Measurements from ENCODE around the gene WDR88. TPM values are rescaled to one million over a fixed set of nuclear protein-coding genes. Genes with fewer than 3 reads are reported as not detected.
"Not testable (repeated sequence)": the region's sequence is repeated elsewhere in the genome, so short reads cannot be mapped to it uniquely, and the experiment has no call there.

WDR88 gene
- polyA plus RNA-seq, 5 donors = 0.94 to 1.7 (median 1.3) TPM

GRCh38 chr19:33210266-33210940 lies 78.5 kb downstream of the WDR88 start:
- no peak for DNase-seq

DNA sequence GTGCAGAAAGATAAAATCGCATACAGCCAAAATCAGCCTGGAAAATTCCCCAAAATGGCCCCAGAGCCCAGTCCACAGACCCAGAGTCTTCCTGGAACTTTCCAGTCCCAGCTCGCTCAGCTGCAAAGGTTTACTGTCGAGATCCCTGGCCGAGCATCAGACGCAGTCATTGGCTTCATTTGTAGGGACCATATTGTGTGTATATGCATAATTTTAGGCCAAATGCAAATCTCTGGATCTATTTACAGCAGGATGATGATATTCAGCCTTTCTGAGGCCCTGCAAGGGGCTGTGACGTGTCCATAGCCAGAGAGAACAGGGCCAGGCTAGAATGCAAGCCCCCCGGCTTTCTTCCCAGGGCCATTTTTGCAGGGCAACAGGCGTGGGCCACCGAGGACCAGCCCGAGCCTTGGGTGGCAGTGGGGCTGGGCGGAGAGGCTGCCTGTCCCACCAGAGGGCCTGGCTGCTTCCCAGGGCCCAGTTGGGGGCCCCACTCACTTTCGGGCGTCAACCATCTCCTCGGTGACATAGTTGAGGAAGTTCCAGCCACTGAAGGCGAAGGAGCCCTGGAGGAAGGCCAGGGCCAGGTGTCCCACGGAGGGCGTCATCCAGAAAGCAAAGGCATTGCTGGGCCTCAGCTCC lies 80.0 kb downstream of the WDR88 start:
- no peak for DNase-seq

DNA sequence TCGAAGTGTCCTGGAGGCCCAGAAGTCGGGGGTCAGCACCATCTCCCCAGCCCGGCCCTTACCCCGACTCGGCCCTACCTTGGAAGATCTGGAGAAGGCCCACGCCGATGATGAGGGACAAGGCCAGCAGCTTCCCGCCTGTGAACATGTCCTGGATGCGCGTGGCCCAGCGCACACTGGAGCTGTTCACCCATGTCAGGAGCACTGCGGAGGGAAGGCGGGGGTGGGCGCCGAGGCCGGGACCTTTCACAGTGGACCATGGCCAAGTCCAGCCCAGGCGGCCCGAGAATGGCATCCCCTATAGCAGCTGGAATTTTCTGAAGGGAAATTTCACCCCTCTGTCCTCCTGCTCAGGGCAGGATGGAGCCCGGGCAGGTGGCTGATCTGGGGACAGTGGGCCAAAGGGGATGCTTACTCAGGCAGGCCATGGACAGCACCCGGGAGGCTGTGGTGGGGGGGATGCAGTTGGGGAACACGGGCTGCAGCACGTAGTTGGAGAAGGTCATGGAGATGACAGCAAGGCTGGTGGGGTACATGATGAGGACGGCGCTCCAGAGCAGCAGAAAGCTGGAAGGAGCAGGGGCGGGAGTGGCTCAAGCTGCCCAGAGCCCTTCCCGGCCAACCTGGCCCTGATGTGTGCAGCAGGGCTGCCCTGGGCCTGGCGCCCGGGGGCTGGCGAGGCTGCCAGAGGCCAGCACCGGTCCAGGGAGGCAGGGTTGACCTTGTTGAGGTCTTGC lies 80.7 kb downstream of the WDR88 start:
- DNase-seq = no peak

DNA sequence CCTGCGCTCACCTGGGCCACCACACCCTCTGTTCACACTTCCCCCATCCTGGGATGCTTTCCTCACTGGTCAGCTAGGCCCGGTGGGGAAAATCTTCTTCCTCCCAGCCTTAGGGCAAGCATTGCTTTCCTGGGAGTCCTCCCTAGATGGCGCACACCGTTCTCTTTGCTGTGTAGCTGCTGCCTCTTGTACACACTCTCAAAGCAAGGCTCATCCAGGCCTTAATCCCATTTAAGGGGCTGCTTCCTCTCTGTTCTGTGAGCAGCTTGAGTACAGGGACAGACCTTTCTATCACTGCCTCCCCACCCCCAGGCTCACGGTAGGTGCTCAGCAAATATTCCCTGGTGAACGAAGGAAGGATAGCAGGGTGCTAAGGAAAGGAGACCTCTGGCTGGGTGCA lies 82.7 kb downstream of the WDR88 start:
- no peak for DNase-seq

- DNase-seq = no peak
These were observed 83.7 kb downstream of the WDR88 start for GRCh38 chr19:33215438-33216197.

DNA sequence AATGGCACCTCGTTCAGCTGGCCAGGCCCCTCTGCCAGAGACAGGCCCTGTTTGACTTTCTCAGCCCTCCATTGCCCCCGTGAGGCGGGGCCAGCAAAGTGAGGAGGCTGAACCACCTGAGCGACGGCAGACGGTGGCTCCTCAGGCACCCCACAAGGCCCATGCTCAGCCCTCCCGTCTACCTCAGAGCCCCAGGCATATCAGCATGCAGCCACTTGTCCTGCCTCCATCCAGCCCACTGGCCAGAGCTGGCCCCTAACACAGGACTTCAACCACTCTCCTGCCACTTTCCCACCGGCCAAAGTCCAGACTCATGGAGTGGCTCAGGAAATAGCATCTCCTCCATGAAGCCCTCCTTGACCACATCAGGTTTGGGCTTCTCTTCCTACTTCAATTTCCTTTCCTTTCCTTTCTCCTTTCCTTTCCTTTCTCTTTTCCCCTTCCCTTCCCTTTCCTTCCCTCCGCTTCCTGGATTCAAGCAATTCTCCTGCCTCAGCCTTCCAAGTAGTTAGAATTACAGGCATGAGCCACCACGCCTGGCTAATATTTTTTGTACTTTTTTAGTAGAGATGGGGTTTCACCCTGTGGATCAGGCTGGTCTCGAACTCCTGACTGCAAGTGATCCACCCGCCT lies 84.4 kb downstream of the WDR88 start:
- no peak for DNase-seq

- DNase-seq = no peak
These were observed 86.0 kb downstream of the WDR88 start for GRCh38 chr19:33217881-33218280.

DNA sequence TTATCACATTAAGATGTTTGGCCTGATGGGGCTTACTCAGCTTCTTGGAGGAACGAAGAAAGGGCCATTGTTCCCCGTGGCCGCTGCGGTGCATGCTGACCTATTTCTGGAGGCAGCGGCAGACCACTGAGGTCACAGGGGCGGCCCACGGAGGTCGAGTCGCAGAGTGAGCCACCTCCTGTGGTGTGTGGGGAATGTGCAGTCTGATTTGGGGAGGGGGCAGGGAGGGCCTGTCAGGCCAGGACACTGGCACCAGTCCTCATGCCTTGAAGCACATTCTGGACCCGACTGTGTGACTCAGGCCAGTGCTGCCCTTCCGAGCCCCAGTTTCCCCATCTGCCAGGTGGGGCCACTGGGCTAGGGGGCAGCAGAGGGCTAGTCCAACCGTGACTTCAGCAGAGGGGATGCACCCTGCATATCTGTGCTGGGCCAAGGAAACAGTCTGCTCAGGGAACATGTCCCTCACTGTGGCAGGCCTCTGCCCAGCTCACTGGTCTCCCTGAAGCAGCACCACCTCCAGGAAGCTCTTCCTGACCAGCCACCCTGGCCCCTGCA lies 87.4 kb downstream of the WDR88 start:
- no peak for DNase-seq

- no peak for DNase-seq
These were observed 88.2 kb downstream of the WDR88 start for GRCh38 chr19:33220115-33220514.

- DNase-seq = no peak
These were observed 88.8 kb downstream of the WDR88 start for GRCh38 chr19:33220735-33221134.

- DNase-seq = no peak
These were observed 89.7 kb downstream of the WDR88 start for GRCh38 chr19:33221638-33222037.

DNA sequence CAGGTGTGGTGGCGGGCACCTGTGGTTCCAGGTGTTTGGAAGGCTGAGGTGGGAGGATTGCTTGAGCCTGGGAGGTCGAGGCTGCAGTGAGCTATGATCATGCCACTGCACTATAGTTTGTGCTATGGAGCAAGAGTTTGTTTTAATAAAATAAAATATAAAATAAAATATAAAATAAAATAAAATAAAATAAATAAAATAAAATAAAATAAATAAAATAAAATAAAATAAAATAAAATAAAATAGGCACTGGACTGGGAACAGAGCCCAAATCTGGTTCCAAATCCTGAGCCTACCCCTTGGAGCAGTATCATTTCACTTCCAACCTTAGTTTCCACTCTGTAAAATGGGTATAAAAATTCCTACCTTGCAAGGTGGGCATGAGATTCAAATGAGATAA lies 90.3 kb downstream of the WDR88 start:
- not testable (repeated sequence) for DNase-seq

DNA sequence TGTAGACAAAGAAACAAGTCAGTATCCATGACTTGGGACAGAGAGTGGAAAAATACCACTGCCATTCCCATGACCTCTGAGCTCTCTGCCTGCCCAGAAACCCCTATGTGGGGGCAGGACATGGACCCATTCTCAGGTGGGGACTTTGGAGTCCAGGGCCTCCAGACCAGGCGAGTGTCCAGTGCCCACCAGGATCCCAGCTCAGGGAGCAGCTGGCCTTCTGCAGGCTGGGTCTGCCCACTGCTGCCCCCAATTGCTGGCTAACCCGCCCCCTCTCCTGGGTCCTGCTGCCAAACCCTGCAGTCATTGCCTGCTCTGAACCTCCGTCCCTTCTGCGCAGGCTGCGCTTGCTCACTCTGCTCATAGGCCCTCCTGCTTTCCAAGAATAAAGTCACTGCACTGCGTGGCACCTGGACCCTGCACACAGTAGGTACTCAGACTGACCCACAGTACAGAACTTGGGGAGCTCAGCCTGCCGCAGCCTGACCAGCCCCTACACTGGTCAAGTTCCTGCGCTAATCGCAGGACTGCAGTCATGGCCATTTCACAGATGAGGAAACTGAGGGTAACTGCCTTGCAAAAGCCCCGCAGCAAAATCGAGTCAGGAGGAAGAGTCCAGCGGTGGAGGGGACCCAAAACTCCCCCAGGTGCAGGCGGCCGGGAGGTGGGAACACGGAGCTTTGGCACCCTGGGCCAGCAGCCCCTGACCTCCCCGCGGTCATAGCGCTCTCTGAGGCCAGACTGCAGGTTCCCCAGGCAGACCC lies 93.0 kb downstream of the WDR88 start:
- DNase-seq = no peak

Other genes starting within 250 kb of the WDR88 start
- 10 to 100 TPM; 30.9 to 35.0 (median 32.4) TPM for gene CEP89, start 160.2 kb upstream of the WDR88 start, polyA plus RNA-seq (ENCODE audit: insufficient read depth in 1 of 5, insufficient read length in 5 of 5, low replicate concordance in 1 of 5)
- 1 to 10 TPM; 3.2 to 4.8 (median 4.4) TPM for gene FAAP24, start 159.9 kb upstream of the WDR88 start, polyA plus RNA-seq (ENCODE audit: insufficient read depth in 1 of 5, insufficient read length in 5 of 5, low replicate concordance in 1 of 5)
- gene RHPN2, start 67.2 kb upstream of the WDR88 start, polyA plus RNA-seq (ENCODE audit: insufficient read depth in 1 of 5, insufficient read length in 5 of 5, low replicate concordance in 1 of 5) = 1 to 10 TPM; 6.2 to 9.2 (median 8.7) TPM
- gene GPATCH1, start 50.9 kb upstream of the WDR88 start, polyA plus RNA-seq (ENCODE audit: insufficient read depth in 1 of 5, insufficient read length in 5 of 5, low replicate concordance in 1 of 5) = 10 to 100 TPM; 15.4 to 19.5 (median 17.1) TPM
- gene LRP3, start 62.2 kb downstream of the WDR88 start, polyA plus RNA-seq (ENCODE audit: insufficient read depth in 1 of 5, insufficient read length in 5 of 5, low replicate concordance in 1 of 5) = 10 to 100 TPM; 16.3 to 43.4 (median 25.5) TPM
- 1 to 10 TPM in 2 of 5 donors, under 1 TPM in 3; 0.34 to 1.4 (median 0.58) TPM for gene SLC7A10, start 93.7 kb downstream of the WDR88 start, polyA plus RNA-seq (ENCODE audit: insufficient read depth in 1 of 5, insufficient read length in 5 of 5, low replicate concordance in 1 of 5)
- 10 to 100 TPM; 10.7 to 25.9 (median 14.2) TPM for gene CEBPA, start 170.4 kb downstream of the WDR88 start, polyA plus RNA-seq (ENCODE audit: insufficient read depth in 1 of 5, insufficient read length in 5 of 5, low replicate concordance in 1 of 5)
- 10 to 100 TPM; 17.6 to 25.0 (median 19.3) TPM for gene CEBPG, start 241.6 kb downstream of the WDR88 start, polyA plus RNA-seq (ENCODE audit: insufficient read depth in 1 of 5, insufficient read length in 5 of 5, low replicate concordance in 1 of 5)

All from right lung (tissue), 5 donors.